WTC11 (cell line): ENCODE results near the gene SEMA4G. TPM values are rescaled to one million over a fixed set of nuclear protein-coding genes. Genes with fewer than 3 reads are reported as not detected.

Source experiments
- ATAC-seq: fragments of 200-7000 bp; cut with Tn5 transposase; 2 replicates; pipeline ENCODE4 v1.10.0; 2021; ENCODE audit warnings: mild to moderate bottlenecking, moderate library complexity
- Bru-seq: library from RNA; stranded (reverse); fragments of 400-500 nt; gene quantifications from one replicate; lab custom pipeline; 2021; lab: Mats Ljungman, UMichigan
- CTCF ChIA-PET: fragments of 300-600 bp; sonication (Branson Sonifier 250); formaldehyde crosslinking; loops from one replicate; lab custom pipeline; 2021; ENCODE audit warnings: antibody characterized with exemption; lab: Charles Lee
- POLR2A ChIA-PET: fragments of 350-600 bp; sonication (Branson Sonifier 250); formaldehyde crosslinking; loops from one replicate; lab custom pipeline; 2021; ENCODE audit warnings: antibody characterized with exemption; lab: Charles Lee
- DNase-seq: peaks from one replicate; pipeline ENCODE4 v3.0.0; 2021; ENCODE audit warnings: low spot score
- H3K27ac Mint-ChIP-seq: 2 replicates; pipeline ENCODE4 v1.8.0; 2021; ENCODE audit warnings: mixed read lengths
- H3K27me3 Mint-ChIP-seq: 2 replicates; pipeline ENCODE4 v1.8.0; 2021; ENCODE audit warnings: low read depth, mild to moderate bottlenecking, moderate library complexity, mixed read lengths
- H3K36me3 Mint-ChIP-seq: 2 replicates; pipeline ENCODE4 v1.8.0; 2021; ENCODE audit warnings: mixed read lengths
- H3K4me1 Mint-ChIP-seq: 2 replicates; pipeline ENCODE4 v1.8.0; 2022; ENCODE audit warnings: mixed read lengths
- H3K4me3 Mint-ChIP-seq: 2 replicates; pipeline ENCODE4 v1.8.0; 2021; ENCODE audit warnings: mild to moderate bottlenecking, moderate library complexity, mixed read lengths
- H3K9me3 Mint-ChIP-seq: 2 replicates; pipeline ENCODE4 v1.8.0; 2021; ENCODE audit warnings: mixed read lengths
- ATF6 ChIP-seq: sonication (generic); formaldehyde crosslinking; IDR thresholded peaks from 2 replicates; pipeline ENCODE4 v1.8.1; 2023; ENCODE audit warnings: mild to moderate bottlenecking, missing genetic modification reagents
- CTCF ChIP-seq: fragments of 200-600 bp; IDR thresholded peaks from 2 replicates; pipeline ENCODE4 v1.8.0; 2022; ENCODE audit warnings: antibody characterized with exemption
- ELF4 ChIP-seq: sonication (generic); formaldehyde crosslinking; IDR thresholded peaks from 2 replicates; pipeline ENCODE4 v1.8.1; 2022; ENCODE audit warnings: low read depth, mild to moderate bottlenecking, moderate library complexity, missing genetic modification reagents
- ESRRA ChIP-seq: sonication (generic); formaldehyde crosslinking; IDR thresholded peaks from 2 replicates; pipeline ENCODE4 v1.8.1; 2022; ENCODE audit warnings: mild to moderate bottlenecking, missing genetic modification reagents, borderline replicate concordance
- ETV6 ChIP-seq: sonication (generic); formaldehyde crosslinking; IDR thresholded peaks from 2 replicates; pipeline ENCODE4 v1.8.1; 2022; ENCODE audit warnings: mild to moderate bottlenecking, missing genetic modification reagents
- GRHL2 ChIP-seq: fragments of 250-450 bp; sonication (Bioruptor Pico); IDR thresholded peaks from 2 replicates; pipeline ENCODE4 v1.8.0; 2022; ENCODE audit warnings: mild to moderate bottlenecking, moderate library complexity; ENCODE audit not compliant: insufficient replicate concordance, severe bottlenecking
- GTF2I ChIP-seq: fragments of 250-450 bp; sonication (Bioruptor Pico); conservative IDR thresholded peaks from 2 replicates; pipeline ENCODE4 v1.4.0; 2021; ENCODE audit warnings: mild to moderate bottlenecking
- MAX ChIP-seq: sonication (generic); formaldehyde crosslinking; IDR thresholded peaks from 2 replicates; pipeline ENCODE4 v1.8.0; 2022; ENCODE audit warnings: mild to moderate bottlenecking, missing genetic modification reagents
- NR2C2 ChIP-seq: sonication (generic); formaldehyde crosslinking; IDR thresholded peaks from 2 replicates; pipeline ENCODE4 v1.8.0; 2022; ENCODE audit warnings: mild to moderate bottlenecking, missing genetic modification reagents
- PRRX2 ChIP-seq: fragments of 250-450 bp; sonication (Bioruptor Pico); IDR thresholded peaks from 2 replicates; pipeline ENCODE4 v1.8.0; 2021; ENCODE audit warnings: mild to moderate bottlenecking
- SMAD3 ChIP-seq: sonication (generic); formaldehyde crosslinking; IDR thresholded peaks from 2 replicates; pipeline ENCODE4 v1.8.0; 2022; ENCODE audit warnings: missing genetic modification reagents, mild to moderate bottlenecking, borderline replicate concordance
- SOX15 ChIP-seq: fragments of 250-450 bp; sonication (Bioruptor Pico); IDR thresholded peaks from 2 replicates; pipeline ENCODE4 v1.9.0; 2021; ENCODE audit warnings: mild to moderate bottlenecking
- SP1 ChIP-seq: sonication (generic); formaldehyde crosslinking; conservative IDR thresholded peaks from 2 replicates; pipeline ENCODE4 v1.8.1; 2022; ENCODE audit warnings: missing genetic modification reagents
- STAT6 ChIP-seq: sonication (generic); formaldehyde crosslinking; conservative IDR thresholded peaks from 2 replicates; pipeline ENCODE4 v1.8.1; 2023; ENCODE audit warnings: mild to moderate bottlenecking, low read depth, missing genetic modification reagents, moderate library complexity
- ZNF121 ChIP-seq: sonication (generic); formaldehyde crosslinking; IDR thresholded peaks from 2 replicates; pipeline ENCODE4 v1.8.0; 2023; ENCODE audit warnings: missing genetic modification reagents
- ZNF232 ChIP-seq: sonication (generic); formaldehyde crosslinking; IDR thresholded peaks from 2 replicates; pipeline ENCODE4 v1.8.0; 2022; ENCODE audit warnings: mild to moderate bottlenecking, missing genetic modification reagents
- long read RNA-seq, 3 experiments: library from RNA in 1 of 3; library from capped mRNA in 1 of 3; library from polyadenylated mRNA in 1 of 3; unstranded in 2 of 3; stranded (forward) in 1 of 3; transcript quantifications; one replicate each; pipeline ENCODE4 v2.0.0, GENCODE V29; 2021
- total RNA-seq: library from RNA; stranded (reverse); gene quantifications from 3 replicates; pipeline ENCODE4 v1.2.3, GENCODE V29; 2021
- TF ChIP-seq, protein P1 (sequence below): fragments of 250-450 bp; sonication (Bioruptor Pico); IDR thresholded peaks from 2 replicates; pipeline ENCODE4 v1.9.0; 2021; ENCODE audit warnings: mild to moderate bottlenecking

The SEMA4G gene
- total RNA-seq (9.7 to 13.0 TPM (median 11.8 TPM) in 3 replicates), Bru-seq, nascent RNA (percentile 44 among the genes with signal in this experiment)
- long read RNA-seq, experiment 1, partial matches to known transcripts = 2 of 8 reads
- long read RNA-seq, experiment 1, other reads (novel, unspliced or antisense) = 5 of 8 reads
- long read RNA-seq, experiment 2, partial matches to known transcripts = 4 of 9 reads
- long read RNA-seq, experiment 2, other reads (novel, unspliced or antisense) = 4 of 9 reads
- long read RNA-seq, experiment 3 = 0 reads

DNA sequence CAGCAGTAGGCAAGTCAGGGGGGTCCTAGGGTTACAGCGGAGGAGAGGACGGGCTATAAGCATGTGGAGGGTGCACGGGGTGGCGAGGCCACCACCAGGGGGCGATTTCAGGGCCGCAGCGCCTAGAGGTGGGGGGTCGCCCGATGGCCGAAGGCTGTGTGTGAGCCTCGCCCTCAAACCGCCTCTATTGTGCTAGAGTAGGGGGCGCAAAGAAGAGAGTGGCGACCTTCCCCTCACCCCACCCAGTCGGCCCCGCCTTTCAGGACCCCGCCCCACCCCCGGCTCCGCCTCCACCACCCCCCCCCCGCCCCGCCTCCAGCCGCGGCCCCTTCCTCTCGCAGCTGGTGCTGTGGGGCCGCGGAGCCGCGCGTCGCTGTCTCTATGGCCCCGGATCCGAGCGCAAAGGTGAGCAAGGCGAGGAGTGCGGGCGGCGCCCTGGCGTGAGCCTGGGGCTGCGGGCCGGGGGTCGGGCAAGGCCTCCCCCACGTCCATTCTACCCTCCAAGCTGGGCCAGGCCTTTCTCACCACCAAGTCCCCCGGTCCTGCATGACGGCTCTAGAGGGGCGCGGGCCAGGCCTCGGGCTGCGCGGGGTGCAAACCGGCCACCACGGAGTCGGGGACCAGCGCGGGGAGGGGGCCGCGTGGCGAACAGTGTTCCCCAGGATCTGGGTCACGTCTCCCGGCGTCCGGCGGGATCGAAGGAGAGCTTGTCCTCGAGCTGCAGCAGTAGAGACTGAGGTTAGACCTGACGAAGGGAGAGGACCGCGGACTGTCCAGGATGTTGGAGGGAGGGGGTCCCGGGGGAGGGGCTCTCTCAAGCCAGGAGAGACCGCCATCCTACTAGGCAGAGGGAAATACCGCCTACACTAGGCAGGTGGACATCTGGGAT is at the start of gene SEMA4G:
Gene SEMA4G (plus strand): TSS at position 318 of the 889 bp plus-strand sequence. CDS start 3,409 bp downstream, outside the sequence.
- ATAC-seq = peak; percentile 84

More for the DNA sequence above, at the start of gene SEMA4G:
- Mint-ChIP-seq H3K4me3 (peak within 1 kb of the TSS; percentile 74), H3K27me3 (no peaks in the 10 kb centered on the region; the same call in 1 of the 2 replicates), H3K36me3 (no peaks in the 10 kb centered on the region), H3K27ac (no peak within 1 kb of the TSS), H3K9me3 (no peaks in the 10 kb centered on the region), H3K4me1 (peaks cover 31% of the 10 kb centered on the region)
- CTCF ChIA-PET = interaction anchor here (0.6 to 5.6 kb wide), 38 partner anchors 12 to 1268 kb away, joined by 3 to 41 read pairs (median 4); partner anchors contain the start of genes KAZALD1, LZTS2, MRPL43 and SLF2
- peak; percentile 59; the same call in 1 of the 2 replicates for TF ChIP-seq CTCF
- 0 out of 2 replicates have a peak, but pooled peaks have one; percentile 16 for TF ChIP-seq ETV6 (CRISPR knock-in tag)
- TF ChIP-seq STAT6 (CRISPR knock-in tag) = no peak
- no peak for TF ChIP-seq ELF4 (CRISPR knock-in tag)
- TF ChIP-seq ATF6 (CRISPR knock-in tag) = no peak
- TF ChIP-seq PRRX2 (CRISPR knock-in tag) = no peak
- TF ChIP-seq, protein P1, sequence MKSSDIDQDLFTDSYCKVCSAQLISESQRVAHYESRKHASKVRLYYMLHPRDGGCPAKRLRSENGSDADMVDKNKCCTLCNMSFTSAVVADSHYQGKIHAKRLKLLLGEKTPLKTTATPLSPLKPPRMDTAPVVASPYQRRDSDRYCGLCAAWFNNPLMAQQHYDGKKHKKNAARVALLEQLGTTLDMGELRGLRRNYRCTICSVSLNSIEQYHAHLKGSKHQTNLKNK (CRISPR knock-in tag) = no peak
- peak; percentile 44 for TF ChIP-seq SP1 (CRISPR knock-in tag)
- no peak; the same call in 1 of the 2 replicates for TF ChIP-seq ZNF121 (CRISPR knock-in tag)
- peak; percentile 68 for TF ChIP-seq MAX (CRISPR knock-in tag)
- TF ChIP-seq NR2C2 (CRISPR knock-in tag) = no peak
- no peak for TF ChIP-seq ZNF232 (CRISPR knock-in tag)
- peak; percentile 58; the same call in 1 of the 2 replicates for TF ChIP-seq ESRRA
- no peak for TF ChIP-seq GTF2I
- TF ChIP-seq SOX15 = no peak
- TF ChIP-seq SMAD3 = no peak
- TF ChIP-seq GRHL2 (CRISPR knock-in tag) = no peak
- POLR2A ChIA-PET = no interaction called here
- DNase-seq = peak; percentile 76
